MCF 10A (cell line): ENCODE results near the gene HECW1. TPM values are rescaled to one million over a fixed set of nuclear protein-coding genes. Genes with fewer than 3 reads are reported as not detected.
A peak's percentile ranks its signal among the peaks of the same experiment; 100 is the strongest.
"Not testable (repeated sequence)": the region's sequence is repeated elsewhere in the genome, so short reads cannot be mapped to it uniquely, and the experiment has no call there.

Experiments used
- BruUV-seq: library from RNA; stranded (reverse); fragments of 400-500 nt; replicated peaks from 2 replicates; lab custom pipeline; 2021; lab: Mats Ljungman, UMichigan
- CTCF ChIA-PET: fragments of 300-600 bp; sonication (Branson Sonifier 250); formaldehyde crosslinking; extraction: SDS; loops from one replicate; lab custom pipeline; 2021; ENCODE audit warnings: antibody characterized with exemption, inconsistent platforms; lab: Yijun Ruan, JAX
- POLR2A ChIA-PET: fragments of 300-600, 350-650 bp; sonication (Branson Sonifier 250); formaldehyde crosslinking; extraction: SDS; loops from one replicate; lab custom pipeline; 2020; ENCODE audit warnings: antibody characterized with exemption, inconsistent platforms; lab: Yijun Ruan, JAX
- DNase-seq: peaks from one replicate; pipeline ENCODE4 v3.0.0-alpha.2; 2018; ENCODE audit not compliant: unreplicated experiment
- H3K27ac Mint-ChIP-seq: one replicate; pipeline ENCODE4 v1.8.0; 2022; ENCODE audit warnings: mild to moderate bottlenecking, low read depth, mixed read lengths; ENCODE audit not compliant: unreplicated experiment
- H3K27me3 Mint-ChIP-seq: one replicate; pipeline ENCODE4 v1.8.0; 2022; ENCODE audit warnings: mixed read lengths; ENCODE audit not compliant: insufficient read depth, unreplicated experiment
- H3K36me3 Mint-ChIP-seq: one replicate; pipeline ENCODE4 v1.8.0; 2022; ENCODE audit warnings: mild to moderate bottlenecking, moderate library complexity, mixed read lengths; ENCODE audit not compliant: insufficient read depth, unreplicated experiment
- H3K4me1 Mint-ChIP-seq: one replicate; pipeline ENCODE4 v1.8.0; 2022; ENCODE audit warnings: mixed read lengths; ENCODE audit not compliant: insufficient read depth, unreplicated experiment
- H3K4me3 Mint-ChIP-seq: one replicate; pipeline ENCODE4 v1.8.0; 2022; ENCODE audit warnings: mild to moderate bottlenecking, moderate library complexity, mixed read lengths; ENCODE audit not compliant: unreplicated experiment
- H3K9me3 Mint-ChIP-seq: one replicate; pipeline ENCODE4 v1.8.0; 2022; ENCODE audit warnings: mixed read lengths; ENCODE audit not compliant: unreplicated experiment
- intact Hi-C: fragments of 100-400 bp; cut with micrococcal nuclease; formaldehyde crosslinking; loops from 2 replicates; pipeline ENCODE4 v1.14.1; 2022
- total RNA-seq: library from RNA; stranded (reverse); gene quantifications from 2 replicates; pipeline ENCODE4 v1.2.3, GENCODE V29; 2022
- TF ChIP-seq, protein P1 (sequence below): fragments of 200-600 bp; IDR thresholded peaks from one replicate; pipeline ENCODE4 v1.8.0; 2022; ENCODE audit warnings: antibody characterized with exemption, mild to moderate bottlenecking; ENCODE audit not compliant: unreplicated experiment

The HECW1 gene
- total RNA-seq, 1 experiment from 2014 or later, result not detected

- TF ChIP-seq, protein P1, sequence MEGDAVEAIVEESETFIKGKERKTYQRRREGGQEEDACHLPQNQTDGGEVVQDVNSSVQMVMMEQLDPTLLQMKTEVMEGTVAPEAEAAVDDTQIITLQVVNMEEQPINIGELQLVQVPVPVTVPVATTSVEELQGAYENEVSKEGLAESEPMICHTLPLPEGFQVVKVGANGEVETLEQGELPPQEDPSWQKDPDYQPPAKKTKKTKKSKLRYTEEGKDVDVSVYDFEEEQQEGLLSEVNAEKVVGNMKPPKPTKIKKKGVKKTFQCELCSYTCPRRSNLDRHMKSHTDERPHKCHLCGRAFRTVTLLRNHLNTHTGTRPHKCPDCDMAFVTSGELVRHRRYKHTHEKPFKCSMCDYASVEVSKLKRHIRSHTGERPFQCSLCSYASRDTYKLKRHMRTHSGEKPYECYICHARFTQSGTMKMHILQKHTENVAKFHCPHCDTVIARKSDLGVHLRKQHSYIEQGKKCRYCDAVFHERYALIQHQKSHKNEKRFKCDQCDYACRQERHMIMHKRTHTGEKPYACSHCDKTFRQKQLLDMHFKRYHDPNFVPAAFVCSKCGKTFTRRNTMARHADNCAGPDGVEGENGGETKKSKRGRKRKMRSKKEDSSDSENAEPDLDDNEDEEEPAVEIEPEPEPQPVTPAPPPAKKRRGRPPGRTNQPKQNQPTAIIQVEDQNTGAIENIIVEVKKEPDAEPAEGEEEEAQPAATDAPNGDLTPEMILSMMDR, result no peak
- Mint-ChIP-seq H3K9me3 (no peaks in the 10 kb centered on the region), H3K27me3 (no peaks in the 10 kb centered on the region), H3K27ac (peak overlapping the region; percentile 81), H3K4me1 (peaks cover 55% of the 10 kb centered on the region), H3K36me3 (peaks cover 16% of the 10 kb centered on the region), H3K4me3 (no peak overlapping the region)
- intact Hi-C loops, result no loop called here
- DNase-seq, result no peak
- ChIA-PET POLR2A (interaction anchor here (1.1 to 3.0 kb wide), 5 partner anchors 9 to 107 kb away, joined by 5 to 9 read pairs (median 6); partner anchors contain the start of gene STK17A), CTCF (interaction anchor here (0.7 to 0.8 kb wide), 2 partner anchors 25 to 106 kb away, joined by 3 to 4 read pairs; no protein-coding TSS in a partner anchor)
- BruUV-seq, result no TSS peak
Observed at GRCh38 chr7:43593010-43593409, 480.6 kb downstream of the HECW1 start.

DNA sequence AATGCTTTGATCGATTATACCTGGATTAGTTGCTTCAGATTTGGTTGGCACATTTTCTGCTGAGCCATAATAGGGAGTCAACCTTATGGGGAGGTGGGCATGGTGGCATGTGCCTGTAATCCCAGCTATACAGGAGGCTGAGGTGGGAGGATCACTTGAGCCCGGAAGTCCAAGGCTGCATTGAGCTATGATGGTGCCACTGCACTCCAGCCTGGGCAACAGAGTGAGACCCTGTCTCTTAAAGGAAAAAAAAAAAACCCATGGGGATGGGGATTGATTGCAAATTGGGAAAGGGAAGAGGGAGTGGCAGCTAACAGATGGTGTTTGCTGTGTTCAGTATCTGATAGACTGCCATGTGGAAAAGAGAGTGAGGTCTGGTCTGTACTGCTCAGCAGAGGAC is 481.6 kb downstream of the HECW1 start:
- TF ChIP-seq, protein P1, result no peak
- peaks cover 26% of the 10 kb centered on the region for H3K36me3 Mint-ChIP-seq
- DNase-seq, result no peak
- intact Hi-C loops, result no loop called here
- peaks cover 46% of the 10 kb centered on the region for H3K4me1 Mint-ChIP-seq
- H3K9me3 Mint-ChIP-seq, result no peaks in the 10 kb centered on the region
- CTCF ChIA-PET, result interaction anchor here (1.0 to 1.4 kb wide), 4 partner anchors 11 to 245 kb away, joined by 4 to 7 read pairs (median 4); partner anchors contain the start of gene STK17A
- peak overlapping the region; percentile 75 for H3K27ac Mint-ChIP-seq
- H3K4me3 Mint-ChIP-seq, result no peak overlapping the region
- no TSS peak for BruUV-seq
- POLR2A ChIA-PET, result interaction anchor here (0.6 to 1.3 kb wide), 2 partner anchors 8 to 338 kb away, joined by 3 to 5 read pairs; no protein-coding TSS in a partner anchor
- H3K27me3 Mint-ChIP-seq, result no peaks in the 10 kb centered on the region

- CTCF ChIA-PET, result interaction anchor here (0.6 to 2.1 kb wide), 5 partner anchors 9 to 304 kb away, joined by 3 to 5 read pairs (median 3); partner anchors contain the start of gene STK17A
- H3K4me1 Mint-ChIP-seq, result peaks cover 35% of the 10 kb centered on the region
- not testable (repeated sequence) for BruUV-seq
Observed at GRCh38 chr7:43596426-43596825, 484.0 kb downstream of the HECW1 start.

GRCh38 chr7:43600056-43600455 is 487.6 kb downstream of the HECW1 start:
- Mint-ChIP-seq H3K4me3 (no peak overlapping the region), H3K27ac (no peak overlapping the region), H3K4me1 (peaks cover 12% of the 10 kb centered on the region), H3K9me3 (peaks cover 11% of the 10 kb centered on the region), H3K36me3 (peaks cover 44% of the 10 kb centered on the region), H3K27me3 (no peaks in the 10 kb centered on the region)
- intact Hi-C loops, result no loop called here
- ChIA-PET CTCF (no interaction called here), POLR2A (interaction anchor here (0.9 to 1.6 kb wide), 3 partner anchors 9 to 17 kb away, joined by 3 to 5 read pairs (median 4); partner anchors contain the start of gene STK17A)
- DNase-seq, result no peak
- TF ChIP-seq, protein P1, result no peak
- no TSS peak for BruUV-seq

More at GRCh38 chr7:43596426-43596825, 484.0 kb downstream of the HECW1 start:
- H3K9me3 Mint-ChIP-seq, H3K27ac Mint-ChIP-seq, H3K4me3 Mint-ChIP-seq, intact Hi-C loops, H3K27me3 Mint-ChIP-seq: not testable (repeated sequence)
- peak; percentile 53 for DNase-seq
- POLR2A ChIA-PET, result interaction anchor here (0.6 to 1.6 kb wide), 8 partner anchors 10 to 205 kb away, joined by 3 to 8 read pairs (median 3); partner anchors contain the start of gene STK17A
- H3K36me3 Mint-ChIP-seq, result peaks cover 39% of the 10 kb centered on the region
